ENCODE measurements around the gene ANO9. TPM values are rescaled to one million over a fixed set of nuclear protein-coding genes. Genes with fewer than 3 reads are reported as not detected.

ANO9 gene
- total RNA-seq, 1 donor from 2014 or later, result 22.4 TPM

GRCh38 chr11:442611-443081 lies 835 bp upstream of the ANO9 start:
- Histone ChIP-seq H3K27ac (no peak overlapping the region), H3K4me1 (peaks cover 8% of the 10 kb centered on the region), H3K4me3 (no peak overlapping the region), H3K9me3 (no peaks in the 10 kb centered on the region), H3K36me3 (no peaks in the 10 kb centered on the region), H3K27me3 (peaks cover 9% of the 10 kb centered on the region)
- intact Hi-C loops (cut with DNase I), result no loop called here
- no peak for TF ChIP-seq CTCF (IDR thresholded peaks at IDR 0.05)
- DNase-seq (no peak), ATAC-seq (no peak)

GRCh38 chr11:441043-441417 lies 781 bp downstream of the ANO9 start:
- Histone ChIP-seq H3K36me3 (no peaks in the 10 kb centered on the region), H3K9me3 (no peaks in the 10 kb centered on the region), H3K4me3 (peak overlapping the region; percentile 47), H3K4me1 (peaks cover 5% of the 10 kb centered on the region), H3K27me3 (peaks cover 9% of the 10 kb centered on the region), H3K27ac (no peak overlapping the region)
- ATAC-seq, result peak; percentile 1
- intact Hi-C loops (cut with DNase I), result no loop called here
- DNase-seq, result no peak
- no peak for TF ChIP-seq CTCF (IDR thresholded peaks at IDR 0.05)

- ATAC-seq, result peak; percentile 12
Observed at GRCh38 chr11:440065-441042, 1.5 kb downstream of the ANO9 start.

GRCh38 chr11:439315-440064 lies 2.3 kb downstream of the ANO9 start:
- ATAC-seq (no peak), DNase-seq (no peak)
- peaks cover 5% of the 10 kb centered on the region for H3K4me1 ChIP-seq
- H3K27me3 ChIP-seq, result peaks cover 9% of the 10 kb centered on the region
- intact Hi-C loops (cut with DNase I), result no loop called here
- no peak overlapping the region for H3K27ac ChIP-seq
- TF ChIP-seq CTCF (IDR thresholded peaks at IDR 0.05), result no peak
- no peaks in the 10 kb centered on the region for H3K9me3 ChIP-seq
- H3K4me3 ChIP-seq, result no peak overlapping the region
- H3K36me3 ChIP-seq, result no peaks in the 10 kb centered on the region

More at GRCh38 chr11:440065-441042, 1.5 kb downstream of the ANO9 start:
- Histone ChIP-seq H3K27me3 (peaks cover 9% of the 10 kb centered on the region), H3K36me3 (no peaks in the 10 kb centered on the region), H3K9me3 (no peaks in the 10 kb centered on the region), H3K4me1 (peaks cover 5% of the 10 kb centered on the region), H3K4me3 (no peak overlapping the region), H3K27ac (no peak overlapping the region)
- DNase-seq, result no peak
- intact Hi-C loops (cut with DNase I), result no loop called here
- TF ChIP-seq CTCF (IDR thresholded peaks at IDR 0.05), result no peak

GRCh38 chr11:438101-438844 lies 3.5 kb downstream of the ANO9 start:
- Histone ChIP-seq H3K27ac (no peak overlapping the region), H3K4me1 (no peaks in the 10 kb centered on the region), H3K9me3 (no peaks in the 10 kb centered on the region), H3K27me3 (peaks cover 9% of the 10 kb centered on the region), H3K36me3 (no peaks in the 10 kb centered on the region), H3K4me3 (no peak overlapping the region)
- no peak for ATAC-seq
- DNase-seq, result no peak
- TF ChIP-seq CTCF (IDR thresholded peaks at IDR 0.05), result no peak
- intact Hi-C loops (cut with DNase I), result no loop called here
